ENCODE data around the gene PRAME. TPM values are rescaled to one million over a fixed set of nuclear protein-coding genes. Genes with fewer than 3 reads are reported as not detected.

Gene PRAME
- total RNA-seq, 1 donor from 2014 or later, result not detected

GRCh38 chr22:22558071-22558971 lies 744 bp downstream of the PRAME start:
- no peak for TF ChIP-seq CTCF (IDR thresholded peaks at IDR 0.05)
- Mint-ChIP-seq H3K36me3 (ENCODE audit: low read depth) (no peaks in the 10 kb centered on the region), H3K27ac (ENCODE audit: unreplicated experiment) (no peak overlapping the region), H3K4me3 (ENCODE audit: unreplicated experiment) (no peak overlapping the region), H3K27me3 (ENCODE audit: low read depth) (peaks cover 9% of the 10 kb centered on the region), H3K4me1 (ENCODE audit: low read depth) (no peaks in the 10 kb centered on the region), H3K9me3 (ENCODE audit: low read depth) (no peaks in the 10 kb centered on the region)
- no peak for DNase-seq (ENCODE audit: low spot score)

GRCh38 chr22:22556995-22557925 lies 1.8 kb downstream of the PRAME start:
- DNase-seq (ENCODE audit: low spot score), result no peak
- peaks cover 13% of the 10 kb centered on the region for H3K27me3 Mint-ChIP-seq (ENCODE audit: low read depth)

GRCh38 chr22:22556578-22556977 lies 2.5 kb downstream of the PRAME start:
- H3K36me3 Mint-ChIP-seq (ENCODE audit: low read depth), result no peaks in the 10 kb centered on the region
- H3K27ac Mint-ChIP-seq (ENCODE audit: unreplicated experiment), result no peak overlapping the region
- TF ChIP-seq CTCF (IDR thresholded peaks at IDR 0.05), result no peak
- peaks cover 13% of the 10 kb centered on the region for H3K27me3 Mint-ChIP-seq (ENCODE audit: low read depth)
- no peak for DNase-seq (ENCODE audit: low spot score)
- H3K9me3 Mint-ChIP-seq (ENCODE audit: low read depth), result no peaks in the 10 kb centered on the region
- no peak overlapping the region for H3K4me3 Mint-ChIP-seq (ENCODE audit: unreplicated experiment)
- H3K4me1 Mint-ChIP-seq (ENCODE audit: low read depth), result no peaks in the 10 kb centered on the region

More at GRCh38 chr22:22556995-22557925, 1.8 kb downstream of the PRAME start:
- Mint-ChIP-seq H3K4me1 (ENCODE audit: low read depth) (no peaks in the 10 kb centered on the region), H3K27ac (ENCODE audit: unreplicated experiment) (no peak overlapping the region), H3K9me3 (ENCODE audit: low read depth) (no peaks in the 10 kb centered on the region), H3K4me3 (ENCODE audit: unreplicated experiment) (no peak overlapping the region), H3K36me3 (ENCODE audit: low read depth) (no peaks in the 10 kb centered on the region)
- TF ChIP-seq CTCF (IDR thresholded peaks at IDR 0.05), result no peak

- TF ChIP-seq CTCF (IDR thresholded peaks at IDR 0.05), result no peak
- Mint-ChIP-seq H3K36me3 (ENCODE audit: low read depth) (no peaks in the 10 kb centered on the region), H3K27ac (ENCODE audit: unreplicated experiment) (no peak overlapping the region), H3K4me1 (ENCODE audit: low read depth) (no peaks in the 10 kb centered on the region), H3K9me3 (ENCODE audit: low read depth) (no peaks in the 10 kb centered on the region), H3K4me3 (ENCODE audit: unreplicated experiment) (no peak overlapping the region), H3K27me3 (ENCODE audit: low read depth) (peaks cover 19% of the 10 kb centered on the region)
- DNase-seq (ENCODE audit: low spot score), result no peak
Observed at GRCh38 chr22:22555596-22555995, 3.5 kb downstream of the PRAME start.

All from chondrocyte (in vitro differentiated cells).